GM18505 (cell line): Measurements from ENCODE around the gene HIC2.
"Not testable (repeated sequence)": the region's sequence is repeated elsewhere in the genome, so short reads cannot be mapped to it uniquely, and the experiment has no call there.

Source experiments
- ATAC-seq: cut with Tn5 transposase; IDR thresholded peaks from one replicate; pipeline ENCODE4 v1.9.1; 2021; ENCODE audit not compliant: unreplicated experiment
- POLR2A ChIP-seq: IDR thresholded peaks from 4 replicates; pipeline ENCODE4 v1.6.1; 2011; ENCODE audit warnings: borderline replicate concordance; ENCODE audit not compliant: insufficient read depth, insufficient read length; ENCODE audit errors: extremely low read depth

The HIC2 gene

GRCh38 chr22:21446128-21446826 is 29.1 kb downstream of the HIC2 start:
- no peak for ATAC-seq
- TF ChIP-seq POLR2A: no peak

GRCh38 chr22:21446827-21447690 is 29.9 kb downstream of the HIC2 start:
- no peak for ATAC-seq

GRCh38 chr22:21447694-21448402 is 30.7 kb downstream of the HIC2 start:
- ATAC-seq: no peak
- TF ChIP-seq POLR2A: no peak

More at GRCh38 chr22:21446827-21447690, 29.9 kb downstream of the HIC2 start:
- no peak for TF ChIP-seq POLR2A

GRCh38 chr22:21448627-21449416 is 31.7 kb downstream of the HIC2 start:
- no peak for ATAC-seq
- TF ChIP-seq POLR2A: no peak

- no peak for ATAC-seq
Measured at GRCh38 chr22:21449531-21450319, 32.6 kb downstream of the HIC2 start.

GRCh38 chr22:21450320-21450831 is 33.2 kb downstream of the HIC2 start:
- ATAC-seq: no peak
- no peak for TF ChIP-seq POLR2A

More at GRCh38 chr22:21449531-21450319, 32.6 kb downstream of the HIC2 start:
- no peak for TF ChIP-seq POLR2A

GRCh38 chr22:21450858-21451353 is 33.7 kb downstream of the HIC2 start:
- no peak for TF ChIP-seq POLR2A
- ATAC-seq: no peak

- no peak for ATAC-seq
- no peak for TF ChIP-seq POLR2A
Measured at GRCh38 chr22:21451545-21452520, 34.7 kb downstream of the HIC2 start.

GRCh38 chr22:21452666-21453065 is 35.5 kb downstream of the HIC2 start:
- ATAC-seq: not testable (repeated sequence)

- ATAC-seq: not testable (repeated sequence)
Measured at GRCh38 chr22:21454998-21455333, 37.8 kb downstream of the HIC2 start.
